Liver (tissue), 3 donors: Measurements from ENCODE around the gene CHN1.

Experiments used
- EGR1 ChIP-seq, 2 donors: IDR thresholded peaks; 2 replicates each; pipeline ENCODE4 v1.6.1; 2016 to 2018; ENCODE audit warnings: antibody characterized with exemption in 2 of 2, low read depth in 2 of 2
- HNF4A ChIP-seq, 2 donors: conservative IDR thresholded peaks; 2 replicates each; pipeline ENCODE4 v1.6.1; 2016; ENCODE audit warnings: antibody characterized with exemption in 2 of 2, mild to moderate bottlenecking in 2 of 2
- JUND ChIP-seq, 2 donors: IDR thresholded peaks; 2 replicates each; pipeline ENCODE4 v1.6.1; 2016; ENCODE audit warnings: antibody characterized with exemption in 2 of 2
- NR2F2 ChIP-seq: IDR thresholded peaks from 2 replicates; pipeline ENCODE4 v1.6.1; 2016; ENCODE audit warnings: antibody characterized with exemption
- RAD21 ChIP-seq, 2 donors: IDR thresholded peaks; 2 replicates each; pipeline ENCODE4 v1.6.1; 2016; ENCODE audit warnings: antibody characterized with exemption in 2 of 2, mild to moderate bottlenecking in 2 of 2
- RXRA ChIP-seq, 2 donors: IDR thresholded peaks; 2 replicates each; pipeline ENCODE4 v1.6.1; 2017 to 2018; ENCODE audit warnings: antibody characterized with exemption in 2 of 2, mild to moderate bottlenecking in 1 of 2
- SP1 ChIP-seq: IDR thresholded peaks from 2 replicates; pipeline ENCODE4 v1.6.1; 2018; ENCODE audit warnings: antibody characterized with exemption, mild to moderate bottlenecking
- TAF1 ChIP-seq: conservative IDR thresholded peaks from 2 replicates; pipeline ENCODE4 v1.6.1; 2016; ENCODE audit warnings: antibody characterized with exemption, mild to moderate bottlenecking
- YY1 ChIP-seq: IDR thresholded peaks from 2 replicates; pipeline ENCODE4 v1.6.1; 2016; ENCODE audit warnings: antibody characterized with exemption, mild to moderate bottlenecking
- TF ChIP-seq, protein P1 (sequence below): fragments of 150-350 bp; IDR thresholded peaks from 2 replicates; pipeline ENCODE4 v1.5.1; 2017; ENCODE audit warnings: improper control_type of control experiment, low read depth, low read length; ENCODE audit not compliant: missing input control
- TF ChIP-seq, protein P2 (sequence below): IDR thresholded peaks from 2 replicates; pipeline ENCODE4 v1.6.1; 2016; ENCODE audit warnings: antibody characterized with exemption
- TF ChIP-seq, protein P3 (sequence below): IDR thresholded peaks from 2 replicates; pipeline ENCODE4 v1.6.1; 2016; ENCODE audit warnings: antibody characterized with exemption, mild to moderate bottlenecking
- TF ChIP-seq, protein P4 (sequence below): IDR thresholded peaks from 2 replicates; pipeline ENCODE4 v1.6.1; 2016; ENCODE audit warnings: antibody characterized with exemption
- TF ChIP-seq, protein P5 (sequence below): IDR thresholded peaks from 2 replicates; pipeline ENCODE4 v1.6.1; 2016; ENCODE audit warnings: antibody characterized with exemption
- donor health status: healthy.
- donor health status: healthy.

DNA sequence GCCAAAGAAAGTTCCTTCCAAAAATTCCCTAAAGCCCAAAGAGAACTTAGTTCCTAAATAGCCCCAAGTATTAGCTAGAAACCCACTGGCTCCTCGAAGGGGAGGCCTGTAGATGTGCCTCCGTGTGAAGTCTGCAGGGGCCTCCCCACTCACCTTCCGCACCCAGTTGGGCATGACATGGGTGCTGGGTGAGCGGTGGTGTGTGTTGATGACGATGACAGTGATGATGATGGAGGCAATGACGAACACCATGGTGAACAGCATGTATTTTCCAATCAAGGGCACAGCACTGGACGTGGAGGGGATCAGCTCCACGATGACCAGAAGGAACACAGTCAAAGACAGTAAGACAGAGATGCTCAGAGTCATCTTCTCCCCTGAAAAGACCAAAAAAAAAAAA, 255.4 kb downstream of the CHN1 start:
- TF ChIP-seq, protein P1, sequence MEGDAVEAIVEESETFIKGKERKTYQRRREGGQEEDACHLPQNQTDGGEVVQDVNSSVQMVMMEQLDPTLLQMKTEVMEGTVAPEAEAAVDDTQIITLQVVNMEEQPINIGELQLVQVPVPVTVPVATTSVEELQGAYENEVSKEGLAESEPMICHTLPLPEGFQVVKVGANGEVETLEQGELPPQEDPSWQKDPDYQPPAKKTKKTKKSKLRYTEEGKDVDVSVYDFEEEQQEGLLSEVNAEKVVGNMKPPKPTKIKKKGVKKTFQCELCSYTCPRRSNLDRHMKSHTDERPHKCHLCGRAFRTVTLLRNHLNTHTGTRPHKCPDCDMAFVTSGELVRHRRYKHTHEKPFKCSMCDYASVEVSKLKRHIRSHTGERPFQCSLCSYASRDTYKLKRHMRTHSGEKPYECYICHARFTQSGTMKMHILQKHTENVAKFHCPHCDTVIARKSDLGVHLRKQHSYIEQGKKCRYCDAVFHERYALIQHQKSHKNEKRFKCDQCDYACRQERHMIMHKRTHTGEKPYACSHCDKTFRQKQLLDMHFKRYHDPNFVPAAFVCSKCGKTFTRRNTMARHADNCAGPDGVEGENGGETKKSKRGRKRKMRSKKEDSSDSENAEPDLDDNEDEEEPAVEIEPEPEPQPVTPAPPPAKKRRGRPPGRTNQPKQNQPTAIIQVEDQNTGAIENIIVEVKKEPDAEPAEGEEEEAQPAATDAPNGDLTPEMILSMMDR: no peak
- TF ChIP-seq RAD21 (IDR thresholded peaks at IDR 0.05) (no peak), EGR1 (IDR thresholded peaks at IDR 0.05; ENCODE audit: low read depth in 2 of 2) (no peak), NR2F2 (no peak), HNF4A (conservative IDR thresholded peaks at IDR 0.05) (no peak), JUND (IDR thresholded peaks at IDR 0.05) (no peak), TAF1 (no peak), RXRA (IDR thresholded peaks at IDR 0.05) (no peak), SP1 (no peak), YY1 (no peak)
- TF ChIP-seq, protein P2, sequence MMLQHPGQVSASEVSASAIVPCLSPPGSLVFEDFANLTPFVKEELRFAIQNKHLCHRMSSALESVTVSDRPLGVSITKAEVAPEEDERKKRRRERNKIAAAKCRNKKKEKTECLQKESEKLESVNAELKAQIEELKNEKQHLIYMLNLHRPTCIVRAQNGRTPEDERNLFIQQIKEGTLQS: no peak
- TF ChIP-seq, protein P3, sequence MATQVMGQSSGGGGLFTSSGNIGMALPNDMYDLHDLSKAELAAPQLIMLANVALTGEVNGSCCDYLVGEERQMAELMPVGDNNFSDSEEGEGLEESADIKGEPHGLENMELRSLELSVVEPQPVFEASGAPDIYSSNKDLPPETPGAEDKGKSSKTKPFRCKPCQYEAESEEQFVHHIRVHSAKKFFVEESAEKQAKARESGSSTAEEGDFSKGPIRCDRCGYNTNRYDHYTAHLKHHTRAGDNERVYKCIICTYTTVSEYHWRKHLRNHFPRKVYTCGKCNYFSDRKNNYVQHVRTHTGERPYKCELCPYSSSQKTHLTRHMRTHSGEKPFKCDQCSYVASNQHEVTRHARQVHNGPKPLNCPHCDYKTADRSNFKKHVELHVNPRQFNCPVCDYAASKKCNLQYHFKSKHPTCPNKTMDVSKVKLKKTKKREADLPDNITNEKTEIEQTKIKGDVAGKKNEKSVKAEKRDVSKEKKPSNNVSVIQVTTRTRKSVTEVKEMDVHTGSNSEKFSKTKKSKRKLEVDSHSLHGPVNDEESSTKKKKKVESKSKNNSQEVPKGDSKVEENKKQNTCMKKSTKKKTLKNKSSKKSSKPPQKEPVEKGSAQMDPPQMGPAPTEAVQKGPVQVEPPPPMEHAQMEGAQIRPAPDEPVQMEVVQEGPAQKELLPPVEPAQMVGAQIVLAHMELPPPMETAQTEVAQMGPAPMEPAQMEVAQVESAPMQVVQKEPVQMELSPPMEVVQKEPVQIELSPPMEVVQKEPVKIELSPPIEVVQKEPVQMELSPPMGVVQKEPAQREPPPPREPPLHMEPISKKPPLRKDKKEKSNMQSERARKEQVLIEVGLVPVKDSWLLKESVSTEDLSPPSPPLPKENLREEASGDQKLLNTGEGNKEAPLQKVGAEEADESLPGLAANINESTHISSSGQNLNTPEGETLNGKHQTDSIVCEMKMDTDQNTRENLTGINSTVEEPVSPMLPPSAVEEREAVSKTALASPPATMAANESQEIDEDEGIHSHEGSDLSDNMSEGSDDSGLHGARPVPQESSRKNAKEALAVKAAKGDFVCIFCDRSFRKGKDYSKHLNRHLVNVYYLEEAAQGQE: no peak
- TF ChIP-seq, protein P4, sequence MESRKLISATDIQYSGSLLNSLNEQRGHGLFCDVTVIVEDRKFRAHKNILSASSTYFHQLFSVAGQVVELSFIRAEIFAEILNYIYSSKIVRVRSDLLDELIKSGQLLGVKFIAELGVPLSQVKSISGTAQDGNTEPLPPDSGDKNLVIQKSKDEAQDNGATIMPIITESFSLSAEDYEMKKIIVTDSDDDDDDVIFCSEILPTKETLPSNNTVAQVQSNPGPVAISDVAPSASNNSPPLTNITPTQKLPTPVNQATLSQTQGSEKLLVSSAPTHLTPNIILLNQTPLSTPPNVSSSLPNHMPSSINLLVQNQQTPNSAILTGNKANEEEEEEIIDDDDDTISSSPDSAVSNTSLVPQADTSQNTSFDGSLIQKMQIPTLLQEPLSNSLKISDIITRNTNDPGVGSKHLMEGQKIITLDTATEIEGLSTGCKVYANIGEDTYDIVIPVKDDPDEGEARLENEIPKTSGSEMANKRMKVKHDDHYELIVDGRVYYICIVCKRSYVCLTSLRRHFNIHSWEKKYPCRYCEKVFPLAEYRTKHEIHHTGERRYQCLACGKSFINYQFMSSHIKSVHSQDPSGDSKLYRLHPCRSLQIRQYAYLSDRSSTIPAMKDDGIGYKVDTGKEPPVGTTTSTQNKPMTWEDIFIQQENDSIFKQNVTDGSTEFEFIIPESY: no peak
- TF ChIP-seq, protein P5, sequence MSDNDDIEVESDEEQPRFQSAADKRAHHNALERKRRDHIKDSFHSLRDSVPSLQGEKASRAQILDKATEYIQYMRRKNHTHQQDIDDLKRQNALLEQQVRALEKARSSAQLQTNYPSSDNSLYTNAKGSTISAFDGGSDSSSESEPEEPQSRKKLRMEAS: no peak
